Mucosa of descending colon (tissue), 3 donors: ENCODE measurements around the gene TBC1D8. TPM values are rescaled to one million over a fixed set of nuclear protein-coding genes. Genes with fewer than 3 reads are reported as not detected.
A peak's percentile ranks its signal among the peaks of the same experiment; 100 is the strongest.

ENCODE experiments used
- ATAC-seq: fragments of 200-7000 bp; cut with Tn5 transposase; one replicate; pipeline ENCODE4 v1.9.1; 2020; ENCODE audit warnings: mild to moderate bottlenecking, moderate library complexity
- DNase-seq, 3 donors: peaks; one replicate each; pipeline ENCODE4 v3.0.0-alpha.2; 2020
- H3K36me3 ChIP-seq: fragments of 200-600 bp; one replicate; pipeline ENCODE4 v1.8.0; 2021; ENCODE audit warnings: low read depth, mild to moderate bottlenecking
- H3K4me1 ChIP-seq: fragments of 200-600 bp; one replicate; pipeline ENCODE4 v1.8.0; 2021; ENCODE audit warnings: low read depth, mild to moderate bottlenecking
- H3K4me3 ChIP-seq: fragments of 200-600 bp; one replicate; pipeline ENCODE4 v1.8.0; 2021; ENCODE audit warnings: mild to moderate bottlenecking
- H3K9me3 ChIP-seq: fragments of 200-600 bp; one replicate; pipeline ENCODE4 v1.8.0; 2021; ENCODE audit warnings: mild to moderate bottlenecking
- CTCF ChIP-seq: fragments of 200-600 bp; IDR thresholded peaks from one replicate; pipeline ENCODE4 v1.8.0; 2022; ENCODE audit warnings: antibody characterized with exemption, mild to moderate bottlenecking
- intact Hi-C, 2 donors: fragments of 100-400 bp; cut with DNase I in 1 of 2; cut with micrococcal nuclease in 1 of 2; formaldehyde crosslinking; loops; one replicate each; pipeline versions ENCODE4 v1.11.0 to v1.11.1; 2022; cut with DNase I, micrococcal nuclease
- total RNA-seq, 3 donors: library from RNA; stranded (reverse); fragmentation: NEBNext Ultra II Directional in 2 of 3; extraction: Animal tissue kit (Norgen Biotek cat#: 25700) in 2 of 3; gene quantifications; one replicate each; pipeline versions ENCODE4 v1.2.1 to v1.2.4, GENCODE V29; 2021 to 2023
- donor health status: DM: no; HTN: no; CAD: no; lungs with moderate emphysema.
- donor health status: DM: no; HTN: no; CAD: no.
- donor health status: DM: no; HTN: yes; CAD: no.

The TBC1D8 gene
- total RNA-seq, 3 donors from 2014 or later, result 14.4 to 28.8 (median 17.7) TPM

GRCh38 chr2:101195871-101196661 is 44.9 kb upstream of the TBC1D8 start:
- Histone ChIP-seq H3K4me1 (no peaks in the 10 kb centered on the region), H3K9me3 (no peaks in the 10 kb centered on the region), H3K4me3 (no peak overlapping the region), H3K36me3 (no peaks in the 10 kb centered on the region)
- intact Hi-C loops, result no loop called here
- TF ChIP-seq CTCF, result no peak
- ATAC-seq (peak; percentile 32), DNase-seq (no peak)

GRCh38 chr2:101193033-101193626 is 41.9 kb upstream of the TBC1D8 start:
- no peaks in the 10 kb centered on the region for H3K36me3 ChIP-seq
- no peak for TF ChIP-seq CTCF
- intact Hi-C loops, result no loop called here
- no peaks in the 10 kb centered on the region for H3K9me3 ChIP-seq
- DNase-seq (no peak), ATAC-seq (no peak)
- no peaks in the 10 kb centered on the region for H3K4me1 ChIP-seq
- H3K4me3 ChIP-seq, result no peak overlapping the region

- DNase-seq (no peak), ATAC-seq (peak; percentile 14)
- TF ChIP-seq CTCF, result no peak
- Histone ChIP-seq H3K36me3 (no peaks in the 10 kb centered on the region), H3K4me3 (no peak overlapping the region), H3K9me3 (no peaks in the 10 kb centered on the region), H3K4me1 (no peaks in the 10 kb centered on the region)
- intact Hi-C loops, result no loop called here
These were observed 39.8 kb upstream of the TBC1D8 start for GRCh38 chr2:101190747-101191516.

GRCh38 chr2:101188683-101189405 is 37.7 kb upstream of the TBC1D8 start:
- peak in 2 of 3 donors; percentile 54 to 70 for DNase-seq
- peak; percentile 13 for TF ChIP-seq CTCF

GRCh38 chr2:101187131-101187530 is 35.9 kb upstream of the TBC1D8 start:
- intact Hi-C loops, result no loop called here
- Histone ChIP-seq H3K9me3 (no peaks in the 10 kb centered on the region), H3K4me3 (no peak overlapping the region), H3K36me3 (no peaks in the 10 kb centered on the region), H3K4me1 (no peaks in the 10 kb centered on the region)
- no peak for TF ChIP-seq CTCF
- ATAC-seq, result no peak
- DNase-seq, result no peak

More at GRCh38 chr2:101188683-101189405, 37.7 kb upstream of the TBC1D8 start:
- Histone ChIP-seq H3K36me3 (no peaks in the 10 kb centered on the region), H3K4me3 (no peak overlapping the region), H3K9me3 (no peaks in the 10 kb centered on the region), H3K4me1 (no peaks in the 10 kb centered on the region)
- peak; percentile 77 for ATAC-seq
- intact Hi-C loops, result no loop called here
